T-helper 17 cell (primary cell): ENCODE results near the gene UTF1. TPM values are rescaled to one million over a fixed set of nuclear protein-coding genes. Genes with fewer than 3 reads are reported as not detected.

Source experiments
- ATAC-seq: fragments of 150-1000 bp; cut with Tn5 transposase; 2 replicates; pipeline ENCODE4 v1.10.0; 2021; ENCODE audit warnings: mild to moderate bottlenecking, moderate library complexity
- DNase-seq, 3 donors: peaks; one replicate each; pipeline versions ENCODE4 v3.0.0 to v3.0.0-alpha.2; 2020 to 2021
- H3K9me3 ChIP-seq: one replicate; pipeline ENCODE4 v1.7.0; 2013; ENCODE audit warnings: low read length, mild to moderate bottlenecking; ENCODE audit not compliant: control insufficient read depth, poor library complexity, severe bottlenecking
- H3K27ac Mint-ChIP-seq: one replicate; pipeline ENCODE4 v1.8.0; 2022; ENCODE audit warnings: mild to moderate bottlenecking, moderate library complexity, mixed read lengths
- H3K27me3 Mint-ChIP-seq: one replicate; pipeline ENCODE4 v1.8.0; 2022; ENCODE audit warnings: mixed read lengths
- H3K36me3 Mint-ChIP-seq: one replicate; pipeline ENCODE4 v1.8.0; 2022; ENCODE audit warnings: low read depth, mixed read lengths
- H3K4me1 Mint-ChIP-seq: one replicate; pipeline ENCODE4 v1.8.0; 2022; ENCODE audit warnings: mild to moderate bottlenecking, mixed read lengths
- H3K4me3 Mint-ChIP-seq: one replicate; pipeline ENCODE4 v1.8.0; 2022; ENCODE audit warnings: mild to moderate bottlenecking, moderate library complexity, mixed read lengths
- total RNA-seq, 4 donors: library from RNA in 2 of 4; stranded (reverse) in 2 of 4; gene quantifications; one replicate each; pipeline ENCODE4 v1.2.3 and lab custom pipeline; 2022 to 2026

Gene UTF1
- total RNA-seq, 2 donors from 2014 or later = not detected

GRCh38 chr10:133189256-133189655 lies 40.8 kb upstream of the UTF1 start:
- H3K4me1 Mint-ChIP-seq = no peaks in the 10 kb centered on the region
- DNase-seq = no peak
- no peaks in the 10 kb centered on the region for H3K9me3 ChIP-seq
- no peaks in the 10 kb centered on the region for H3K36me3 Mint-ChIP-seq
- no peaks in the 10 kb centered on the region for H3K27me3 Mint-ChIP-seq
- no peak for ATAC-seq
- no peak overlapping the region for H3K4me3 Mint-ChIP-seq
- no peak overlapping the region for H3K27ac Mint-ChIP-seq

GRCh38 chr10:133189726-133190125 lies 40.3 kb upstream of the UTF1 start:
- no peak overlapping the region for H3K27ac Mint-ChIP-seq
- H3K27me3 Mint-ChIP-seq = no peaks in the 10 kb centered on the region
- DNase-seq = no peak

GRCh38 chr10:133190225-133190624 lies 39.8 kb upstream of the UTF1 start:
- no peaks in the 10 kb centered on the region for H3K27me3 Mint-ChIP-seq
- ATAC-seq (no peak), DNase-seq (no peak)
- H3K36me3 Mint-ChIP-seq = no peaks in the 10 kb centered on the region
- H3K27ac Mint-ChIP-seq = no peak overlapping the region
- no peak overlapping the region for H3K4me3 Mint-ChIP-seq
- no peaks in the 10 kb centered on the region for H3K4me1 Mint-ChIP-seq
- H3K9me3 ChIP-seq = no peaks in the 10 kb centered on the region

More at GRCh38 chr10:133189726-133190125, 40.3 kb upstream of the UTF1 start:
- ATAC-seq = no peak
- Mint-ChIP-seq H3K4me1 (no peaks in the 10 kb centered on the region), H3K36me3 (no peaks in the 10 kb centered on the region), H3K4me3 (no peak overlapping the region)
- H3K9me3 ChIP-seq = no peaks in the 10 kb centered on the region

- ATAC-seq = no peak
- Mint-ChIP-seq H3K4me3 (no peak overlapping the region), H3K4me1 (peaks cover 2% of the 10 kb centered on the region), H3K27me3 (no peaks in the 10 kb centered on the region), H3K27ac (no peak overlapping the region), H3K36me3 (no peaks in the 10 kb centered on the region)
- DNase-seq = no peak
- H3K9me3 ChIP-seq = no peaks in the 10 kb centered on the region
Observed at GRCh38 chr10:133191651-133192050, 38.4 kb upstream of the UTF1 start.

GRCh38 chr10:133194151-133194550 lies 35.9 kb upstream of the UTF1 start:
- peaks cover 2% of the 10 kb centered on the region for H3K4me1 Mint-ChIP-seq
- no peaks in the 10 kb centered on the region for H3K9me3 ChIP-seq
- ATAC-seq (no peak), DNase-seq (no peak)
- no peaks in the 10 kb centered on the region for H3K36me3 Mint-ChIP-seq
- H3K27ac Mint-ChIP-seq = no peak overlapping the region
- no peaks in the 10 kb centered on the region for H3K27me3 Mint-ChIP-seq
- no peak overlapping the region for H3K4me3 Mint-ChIP-seq

GRCh38 chr10:133195096-133195495 lies 34.9 kb upstream of the UTF1 start:
- no peak for ATAC-seq
- no peaks in the 10 kb centered on the region for H3K9me3 ChIP-seq
- no peak overlapping the region for H3K27ac Mint-ChIP-seq
- no peaks in the 10 kb centered on the region for H3K36me3 Mint-ChIP-seq
- peaks cover 2% of the 10 kb centered on the region for H3K4me1 Mint-ChIP-seq
- no peak for DNase-seq
- H3K27me3 Mint-ChIP-seq = no peaks in the 10 kb centered on the region
- H3K4me3 Mint-ChIP-seq = no peak overlapping the region

GRCh38 chr10:133195611-133196010 lies 34.4 kb upstream of the UTF1 start:
- Mint-ChIP-seq H3K36me3 (no peaks in the 10 kb centered on the region), H3K4me3 (no peak overlapping the region), H3K27me3 (no peaks in the 10 kb centered on the region), H3K27ac (no peak overlapping the region), H3K4me1 (peaks cover 2% of the 10 kb centered on the region)
- H3K9me3 ChIP-seq = no peaks in the 10 kb centered on the region
- DNase-seq (no peak), ATAC-seq (no peak)

- H3K4me3 Mint-ChIP-seq = no peak overlapping the region
- no peaks in the 10 kb centered on the region for H3K36me3 Mint-ChIP-seq
- ATAC-seq = no peak
- H3K4me1 Mint-ChIP-seq = peaks cover 2% of the 10 kb centered on the region
- H3K27ac Mint-ChIP-seq = no peak overlapping the region
- no peaks in the 10 kb centered on the region for H3K9me3 ChIP-seq
- DNase-seq = no peak
- H3K27me3 Mint-ChIP-seq = peaks cover 4% of the 10 kb centered on the region
Observed at GRCh38 chr10:133196221-133196915, 33.6 kb upstream of the UTF1 start.

GRCh38 chr10:133196936-133197758 lies 32.9 kb upstream of the UTF1 start:
- no peaks in the 10 kb centered on the region for H3K36me3 Mint-ChIP-seq
- ATAC-seq = no peak

GRCh38 chr10:133197786-133198185 lies 32.2 kb upstream of the UTF1 start:
- H3K36me3 Mint-ChIP-seq = no peaks in the 10 kb centered on the region
- H3K27me3 Mint-ChIP-seq = peaks cover 4% of the 10 kb centered on the region
- H3K4me3 Mint-ChIP-seq = no peak overlapping the region
- no peaks in the 10 kb centered on the region for H3K9me3 ChIP-seq
- no peak for DNase-seq
- no peak for ATAC-seq
- no peak overlapping the region for H3K27ac Mint-ChIP-seq
- peaks cover 2% of the 10 kb centered on the region for H3K4me1 Mint-ChIP-seq

More at GRCh38 chr10:133196936-133197758, 32.9 kb upstream of the UTF1 start:
- H3K4me1 Mint-ChIP-seq = peaks cover 2% of the 10 kb centered on the region
- no peak overlapping the region for H3K27ac Mint-ChIP-seq
- H3K4me3 Mint-ChIP-seq = no peak overlapping the region
- H3K27me3 Mint-ChIP-seq = peaks cover 4% of the 10 kb centered on the region
- DNase-seq = no peak
- no peaks in the 10 kb centered on the region for H3K9me3 ChIP-seq

GRCh38 chr10:133198206-133198605 lies 31.8 kb upstream of the UTF1 start:
- H3K9me3 ChIP-seq = no peaks in the 10 kb centered on the region
- no peak for ATAC-seq
- H3K36me3 Mint-ChIP-seq = no peaks in the 10 kb centered on the region
- H3K27me3 Mint-ChIP-seq = peaks cover 4% of the 10 kb centered on the region
- no peak overlapping the region for H3K27ac Mint-ChIP-seq
- peaks cover 2% of the 10 kb centered on the region for H3K4me1 Mint-ChIP-seq
- no peak for DNase-seq
- no peak overlapping the region for H3K4me3 Mint-ChIP-seq

GRCh38 chr10:133198621-133199487 lies 31.2 kb upstream of the UTF1 start:
- H3K27ac Mint-ChIP-seq = no peak overlapping the region
- no peaks in the 10 kb centered on the region for H3K36me3 Mint-ChIP-seq
- DNase-seq (no peak), ATAC-seq (no peak)
- peaks cover 4% of the 10 kb centered on the region for H3K27me3 Mint-ChIP-seq
- no peak overlapping the region for H3K4me3 Mint-ChIP-seq
- H3K4me1 Mint-ChIP-seq = peaks cover 2% of the 10 kb centered on the region
- no peaks in the 10 kb centered on the region for H3K9me3 ChIP-seq

GRCh38 chr10:133199488-133199885 lies 30.5 kb upstream of the UTF1 start:
- H3K4me3 Mint-ChIP-seq = no peak overlapping the region
- peaks cover 4% of the 10 kb centered on the region for H3K27me3 Mint-ChIP-seq

More at GRCh38 chr10:133199488-133199885, 30.5 kb upstream of the UTF1 start:
- Mint-ChIP-seq H3K36me3 (no peaks in the 10 kb centered on the region), H3K27ac (no peak overlapping the region), H3K4me1 (peaks cover 2% of the 10 kb centered on the region)
- H3K9me3 ChIP-seq = no peaks in the 10 kb centered on the region
- ATAC-seq (no peak), DNase-seq (no peak)
